Stimulated activated effector memory CD8-positive, alpha-beta T cell treated with anti-CD3 and anti-CD28 coated beads, Interleukin-12 subunit alpha, Interleukin-12 subunit beta, amount 100 ng/mL, for 72 hours (primary cell): ENCODE results near the gene CTSD.

Experiments used
- ATAC-seq: fragments of 150-1000 bp; cut with Tn5 transposase; 2 replicates; pipeline ENCODE4 v1.10.0; 2021
- DNase-seq, 2 donors: peaks; one replicate each; pipeline ENCODE4 v3.0.0; 2021 to 2022; ENCODE audit warnings: low spot score in 2 of 2
- H3K27ac Mint-ChIP-seq: one replicate; pipeline ENCODE4 v1.8.0; 2022; ENCODE audit warnings: mild to moderate bottlenecking, mixed read lengths
- H3K36me3 Mint-ChIP-seq: one replicate; pipeline ENCODE4 v1.8.0; 2022; ENCODE audit warnings: mild to moderate bottlenecking, mixed read lengths
- H3K4me1 Mint-ChIP-seq: one replicate; pipeline ENCODE4 v1.8.0; 2022; ENCODE audit warnings: mixed read lengths
- H3K4me3 Mint-ChIP-seq: one replicate; pipeline ENCODE4 v1.8.0; 2022; ENCODE audit warnings: mild to moderate bottlenecking, mixed read lengths
- H3K9me3 Mint-ChIP-seq: one replicate; pipeline ENCODE4 v1.8.0; 2022; ENCODE audit warnings: mixed read lengths

CTSD gene

DNA sequence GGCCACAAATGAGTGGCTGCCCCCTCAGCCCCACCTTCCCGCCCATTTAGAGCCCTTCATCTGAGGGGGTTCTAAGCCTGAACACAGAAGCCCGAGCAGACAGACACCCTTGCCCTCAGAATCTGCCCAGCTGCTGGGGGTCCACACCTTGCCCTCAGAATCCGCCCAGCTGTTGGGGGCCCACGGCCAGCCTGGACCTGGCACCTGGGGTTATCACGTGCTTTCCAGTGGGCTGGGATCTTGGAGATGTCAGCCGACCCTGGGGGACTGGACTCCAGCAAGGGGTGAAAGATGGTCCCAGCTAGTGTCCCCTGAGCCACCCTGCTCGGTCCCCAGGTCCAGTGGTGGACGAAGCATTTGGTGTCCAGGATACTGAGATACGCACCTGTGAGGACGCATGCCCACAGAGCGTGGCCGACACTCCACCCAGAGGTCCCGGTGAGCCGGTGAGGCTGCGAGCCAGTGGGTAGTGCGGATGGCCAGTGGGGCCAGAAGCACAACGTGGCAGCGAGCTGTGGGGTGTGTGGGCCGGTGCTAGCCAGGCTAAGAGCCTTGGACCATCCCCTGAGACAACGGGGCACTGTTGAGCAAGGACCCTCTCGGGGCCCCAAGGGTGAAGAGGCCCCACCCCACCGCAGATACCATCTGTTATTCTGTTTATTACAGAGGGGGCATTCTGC lies 3.1 kb upstream of the CTSD start:
- Mint-ChIP-seq H3K27ac (no peak overlapping the region), H3K4me3 (no peak overlapping the region), H3K9me3 (no peaks in the 10 kb centered on the region), H3K4me1 (peaks cover 44% of the 10 kb centered on the region), H3K36me3 (peaks cover 8% of the 10 kb centered on the region)
- no peak for ATAC-seq
- no peak for DNase-seq

GRCh38 chr11:1765871-1766718 lies 2.4 kb upstream of the CTSD start:
- DNase-seq (no peak), ATAC-seq (no peak)
- Mint-ChIP-seq H3K36me3 (peaks cover 8% of the 10 kb centered on the region), H3K9me3 (no peaks in the 10 kb centered on the region), H3K27ac (no peak overlapping the region), H3K4me3 (no peak overlapping the region), H3K4me1 (peaks cover 45% of the 10 kb centered on the region)

DNA sequence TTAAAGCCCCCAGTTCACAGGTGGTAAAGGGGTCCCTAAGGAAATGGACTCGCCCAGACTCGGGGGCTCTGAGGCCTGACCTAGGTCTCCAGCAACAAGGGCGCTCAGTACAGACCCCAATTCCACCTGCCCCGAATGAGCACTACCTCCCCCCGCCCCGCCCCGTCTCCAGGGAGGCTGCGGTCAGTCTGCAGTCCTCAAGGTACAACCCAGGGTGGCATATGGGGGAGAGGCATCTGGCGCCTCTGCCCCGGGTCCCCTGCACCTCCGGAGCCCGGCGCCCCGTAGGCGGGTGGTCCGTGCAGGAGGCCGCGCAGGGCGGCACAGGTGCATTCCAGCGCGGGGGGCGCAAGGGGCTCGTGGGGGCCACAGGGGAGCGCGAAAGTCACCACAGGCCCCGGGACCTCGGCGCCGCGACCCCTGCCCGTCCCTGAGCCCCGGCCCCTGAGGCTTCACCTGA lies 361 bp downstream of the CTSD start:
- ATAC-seq: peak; percentile 44
- no peak for DNase-seq
- Mint-ChIP-seq H3K27ac (no peak overlapping the region), H3K9me3 (no peaks in the 10 kb centered on the region), H3K4me3 (peak overlapping the region; percentile 89), H3K4me1 (peaks cover 37% of the 10 kb centered on the region), H3K36me3 (peaks cover 16% of the 10 kb centered on the region)

DNA sequence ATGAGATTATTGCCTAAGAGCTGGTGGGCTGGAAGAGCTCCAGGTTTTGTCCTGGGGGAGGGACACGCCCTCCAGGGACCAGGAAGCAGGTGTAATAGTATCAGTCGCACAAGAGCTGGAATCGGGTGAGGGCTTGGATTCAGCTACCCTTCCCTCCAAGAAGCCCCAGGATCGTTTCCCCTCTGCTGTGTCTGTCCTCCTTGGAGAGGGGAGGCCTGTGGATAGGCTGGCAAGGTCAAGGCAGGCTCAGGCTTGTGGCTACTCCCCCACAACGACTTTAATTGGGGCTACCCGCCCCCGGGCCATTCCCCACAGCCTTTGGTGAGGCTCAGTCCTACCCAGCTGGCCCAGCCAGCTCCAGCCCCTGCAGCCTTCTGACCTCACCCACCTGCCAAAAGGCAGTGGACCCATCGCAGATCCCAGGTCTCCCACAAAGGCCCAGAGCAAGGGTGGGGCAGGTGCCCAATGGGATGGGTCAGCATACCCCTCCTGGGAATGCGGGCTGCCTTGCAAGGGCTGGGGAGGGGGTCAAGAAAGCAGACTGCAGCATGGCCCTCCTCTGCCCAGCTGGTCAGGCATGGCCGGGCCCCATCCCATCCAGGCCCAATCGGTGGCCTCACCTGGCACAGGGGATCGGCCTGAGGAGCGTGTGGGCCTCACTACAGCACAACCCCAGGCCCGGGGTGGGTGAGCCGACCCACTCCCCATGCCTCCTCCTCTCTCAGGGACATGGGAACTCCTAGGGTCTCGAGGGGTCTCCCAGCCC lies 1.0 kb downstream of the CTSD start:
- Mint-ChIP-seq H3K4me1 (peaks cover 37% of the 10 kb centered on the region), H3K4me3 (peak overlapping the region; percentile 89), H3K9me3 (no peaks in the 10 kb centered on the region), H3K36me3 (peaks cover 18% of the 10 kb centered on the region), H3K27ac (peak overlapping the region; percentile 85)
- DNase-seq: no peak
- no peak for ATAC-seq

- DNase-seq (no peak), ATAC-seq (no peak)
- peaks cover 25% of the 10 kb centered on the region for H3K36me3 Mint-ChIP-seq
- H3K9me3 Mint-ChIP-seq: no peaks in the 10 kb centered on the region
- peak overlapping the region; percentile 89 for H3K4me3 Mint-ChIP-seq
- H3K27ac Mint-ChIP-seq: peak overlapping the region; percentile 85
- peaks cover 44% of the 10 kb centered on the region for H3K4me1 Mint-ChIP-seq
These were observed 1.7 kb downstream of the CTSD start for GRCh38 chr11:1761857-1762536.

- Mint-ChIP-seq H3K4me3 (peak overlapping the region; percentile 89), H3K4me1 (peaks cover 51% of the 10 kb centered on the region), H3K9me3 (no peaks in the 10 kb centered on the region), H3K27ac (peak overlapping the region; percentile 96), H3K36me3 (peaks cover 32% of the 10 kb centered on the region)
- no peak for ATAC-seq
- no peak for DNase-seq
These were observed 2.4 kb downstream of the CTSD start for GRCh38 chr11:1761110-1761856.

DNA sequence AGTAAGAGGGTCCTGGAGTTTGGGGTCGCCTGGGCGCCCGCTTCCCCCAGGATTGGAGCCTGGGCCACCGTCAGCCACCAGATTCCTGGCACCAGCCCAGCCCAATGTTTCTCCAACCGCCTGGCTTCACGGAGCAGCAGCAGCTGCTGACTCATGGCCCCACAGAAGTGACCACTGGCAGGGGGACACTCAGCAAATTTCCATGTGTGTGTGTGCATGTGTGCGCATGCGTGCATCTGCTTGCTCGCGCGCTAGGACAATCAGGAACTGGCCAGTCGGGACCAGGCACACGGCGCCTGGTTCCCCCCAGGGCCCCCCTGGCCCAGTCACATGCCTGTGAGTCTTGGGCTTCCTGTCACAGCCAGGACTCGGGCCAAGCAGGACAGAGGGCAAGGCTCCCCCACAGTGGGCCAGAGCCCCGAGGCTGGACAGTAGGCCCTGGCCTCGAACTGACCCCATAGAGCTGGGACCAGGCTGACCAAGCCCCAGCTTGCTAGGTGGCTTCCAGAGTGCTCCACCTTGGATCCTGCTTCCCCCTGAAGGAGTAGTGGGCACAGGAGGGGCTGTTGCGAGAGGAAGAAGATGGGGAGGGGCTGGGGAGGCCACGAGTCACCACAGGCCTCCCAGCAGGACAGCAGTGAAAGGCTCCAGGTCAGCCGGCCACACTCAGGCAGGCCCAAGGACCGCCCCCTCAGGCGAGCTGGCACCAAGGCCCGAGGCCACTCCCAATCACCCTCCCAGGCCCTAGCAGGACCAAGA lies 3.2 kb downstream of the CTSD start:
- no peak for ATAC-seq
- peaks cover 59% of the 10 kb centered on the region for H3K4me1 Mint-ChIP-seq
- DNase-seq: no peak
- H3K4me3 Mint-ChIP-seq: peak overlapping the region; percentile 74
- H3K27ac Mint-ChIP-seq: peak overlapping the region; percentile 96
- peaks cover 39% of the 10 kb centered on the region for H3K36me3 Mint-ChIP-seq
- H3K9me3 Mint-ChIP-seq: no peaks in the 10 kb centered on the region

GRCh38 chr11:1759851-1760220 lies 3.9 kb downstream of the CTSD start:
- ATAC-seq (no peak), DNase-seq (no peak)
- Mint-ChIP-seq H3K9me3 (no peaks in the 10 kb centered on the region), H3K36me3 (peaks cover 44% of the 10 kb centered on the region), H3K4me3 (peak overlapping the region; percentile 74), H3K4me1 (peaks cover 65% of the 10 kb centered on the region), H3K27ac (peak overlapping the region; percentile 96)

DNA sequence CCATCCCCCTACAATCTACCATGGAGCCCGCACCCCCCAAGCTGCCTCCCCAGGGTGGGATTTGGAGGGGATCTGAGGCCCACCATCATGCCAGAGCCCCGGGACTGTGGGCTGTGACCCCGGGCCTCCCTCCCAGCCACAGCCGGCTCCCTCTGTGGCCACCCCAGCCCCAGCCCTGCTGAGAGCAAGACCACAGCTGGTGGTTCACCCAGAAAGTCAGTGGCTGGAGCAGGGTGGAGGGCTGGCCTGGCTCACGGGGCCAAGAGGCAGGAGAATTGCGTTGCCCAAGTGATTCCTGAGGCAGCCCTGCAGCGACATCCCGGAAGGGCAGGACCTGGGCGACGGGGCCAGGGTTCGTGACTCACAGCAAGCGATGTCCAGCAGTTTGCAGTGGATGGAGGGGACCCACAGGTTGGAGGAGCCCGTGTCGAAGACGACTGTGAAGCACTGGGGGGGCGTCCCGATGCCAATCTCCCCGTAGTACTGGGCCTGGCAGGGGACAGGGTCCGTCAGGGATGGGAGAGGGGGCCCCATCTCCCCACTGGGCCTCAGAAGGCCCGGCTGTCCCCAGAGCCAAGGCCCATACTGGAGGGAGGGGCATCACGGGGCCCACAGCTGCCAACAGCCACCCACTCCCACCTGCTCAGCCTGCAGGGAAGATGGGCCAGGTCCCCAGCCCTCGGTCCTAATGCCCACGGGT lies 4.4 kb downstream of the CTSD start:
- Mint-ChIP-seq H3K9me3 (no peaks in the 10 kb centered on the region), H3K4me3 (peak overlapping the region; percentile 74), H3K36me3 (peaks cover 44% of the 10 kb centered on the region), H3K4me1 (peaks cover 65% of the 10 kb centered on the region), H3K27ac (peak overlapping the region; percentile 96)
- no peak for DNase-seq
- ATAC-seq: no peak

DNA sequence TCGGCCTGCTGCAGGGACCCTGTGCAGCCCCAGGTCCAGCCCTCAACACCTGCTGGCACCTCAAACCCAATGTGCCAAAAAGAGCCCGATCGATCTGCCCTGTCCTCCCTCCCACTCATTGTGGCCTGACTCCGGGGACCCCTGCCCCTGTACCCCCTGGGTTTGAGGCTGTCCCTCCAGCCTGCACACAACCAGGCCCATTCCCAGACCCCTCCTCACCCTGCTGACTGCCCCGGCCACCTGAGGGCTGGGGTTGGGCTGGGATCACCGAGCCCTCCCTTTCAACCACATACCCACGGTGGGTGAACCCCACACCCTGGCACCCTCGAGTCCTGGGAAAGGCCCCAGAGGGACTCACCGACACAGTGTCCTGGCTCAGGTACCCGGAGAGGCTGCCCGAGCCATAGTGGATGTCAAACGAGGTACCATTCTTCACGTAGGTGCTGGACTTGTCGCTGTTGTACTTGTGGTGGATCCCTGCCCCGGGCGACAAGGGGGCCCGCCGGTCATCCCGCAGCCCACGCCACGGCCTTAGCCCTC lies 5.0 kb downstream of the CTSD start:
- no peaks in the 10 kb centered on the region for H3K9me3 Mint-ChIP-seq
- H3K27ac Mint-ChIP-seq: peak overlapping the region; percentile 96
- no peak for DNase-seq
- ATAC-seq: no peak
- H3K36me3 Mint-ChIP-seq: peaks cover 43% of the 10 kb centered on the region
- H3K4me3 Mint-ChIP-seq: peak overlapping the region; percentile 74
- peaks cover 63% of the 10 kb centered on the region for H3K4me1 Mint-ChIP-seq

- Mint-ChIP-seq H3K4me3 (peak overlapping the region; percentile 74), H3K36me3 (peaks cover 47% of the 10 kb centered on the region), H3K4me1 (peaks cover 63% of the 10 kb centered on the region), H3K27ac (peak overlapping the region; percentile 96), H3K9me3 (no peaks in the 10 kb centered on the region)
- DNase-seq: peak; percentile 52 to 82
- peak; percentile 92 for ATAC-seq
These were observed 5.7 kb downstream of the CTSD start for GRCh38 chr11:1757861-1758610.

DNA sequence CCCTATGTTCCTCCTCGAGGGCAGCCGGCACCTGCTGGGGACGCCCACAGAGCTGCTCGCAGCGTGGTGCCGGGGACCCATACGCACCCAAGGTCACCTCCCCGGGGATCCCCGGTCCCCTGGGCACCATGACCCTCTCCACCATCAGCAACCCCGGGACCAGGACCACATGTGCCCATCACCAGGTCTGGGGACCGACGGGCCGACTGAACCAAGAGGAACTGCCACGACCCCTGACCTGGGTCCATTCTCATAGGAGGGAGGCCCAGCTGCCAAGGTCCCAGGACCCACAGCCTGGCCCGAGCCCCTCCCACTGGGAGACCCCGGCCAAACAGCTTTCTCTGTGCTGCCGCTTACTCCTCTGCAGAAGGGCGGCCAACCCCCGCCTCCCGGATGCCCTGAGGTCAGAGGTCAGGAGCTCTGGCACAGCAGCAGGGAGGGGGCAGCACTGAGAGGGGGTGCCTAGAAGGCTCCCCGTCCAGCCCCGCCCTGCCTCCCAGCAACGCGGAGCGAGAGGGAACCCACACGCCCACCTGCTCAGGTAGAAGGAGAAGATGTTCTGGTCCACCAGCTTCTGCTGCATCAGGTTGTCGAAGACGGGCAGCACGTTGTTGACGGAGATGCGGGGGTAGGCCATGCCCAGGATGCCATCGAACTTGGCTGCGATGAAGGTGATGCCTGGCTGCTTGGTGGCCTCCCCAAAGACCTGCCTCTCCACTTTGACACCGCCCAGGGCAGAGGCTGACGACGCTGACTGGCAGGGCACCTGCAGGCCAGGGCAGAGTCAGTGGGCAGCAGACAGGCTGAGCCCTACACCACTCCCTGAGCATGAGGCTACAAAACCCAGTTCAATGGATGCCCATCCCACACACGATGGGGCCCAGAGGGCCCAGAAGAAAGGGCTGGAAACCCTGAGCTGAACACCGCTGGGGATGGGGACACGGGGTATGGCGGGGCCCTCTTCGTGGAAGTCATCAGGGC lies 6.6 kb downstream of the CTSD start:
- Mint-ChIP-seq H3K4me1 (peaks cover 54% of the 10 kb centered on the region), H3K4me3 (peak overlapping the region; percentile 74), H3K27ac (peak overlapping the region; percentile 96), H3K9me3 (no peaks in the 10 kb centered on the region), H3K36me3 (peaks cover 55% of the 10 kb centered on the region)
- DNase-seq: no peak
- peak; percentile 9 for ATAC-seq
